CD4-positive, alpha-beta T cell treated with Interleukin-2 at 100 ng/mL for 4 hours (primary cell): Measurements from ENCODE around the gene KLHL7.
"Not testable (repeated sequence)": the region's sequence is repeated elsewhere in the genome, so short reads cannot be mapped to it uniquely, and the experiment has no call there.

Experiments used
- DNase-seq: peaks from one replicate; pipeline ENCODE4 v3.0.0-alpha.2; 2020; ENCODE audit warnings: low spot score

KLHL7 gene

GRCh38 chr7:23108995-23109394 lies 3.4 kb downstream of the KLHL7 start:
- DNase-seq = no peak

- no peak for DNase-seq
These were observed 3.9 kb downstream of the KLHL7 start for GRCh38 chr7:23109470-23109869.

GRCh38 chr7:23114896-23115295 lies 9.3 kb downstream of the KLHL7 start:
- no peak for DNase-seq

GRCh38 chr7:23115991-23116390 lies 10.4 kb downstream of the KLHL7 start:
- no peak for DNase-seq

- no peak for DNase-seq
These were observed 12.3 kb downstream of the KLHL7 start for GRCh38 chr7:23117841-23118240.

GRCh38 chr7:23120106-23120505 lies 14.5 kb downstream of the KLHL7 start:
- DNase-seq = no peak

- no peak for DNase-seq
These were observed 15.6 kb downstream of the KLHL7 start for GRCh38 chr7:23121165-23121564.

GRCh38 chr7:23123007-23123406 lies 17.4 kb downstream of the KLHL7 start:
- DNase-seq = no peak

- DNase-seq = no peak
These were observed 17.9 kb downstream of the KLHL7 start for GRCh38 chr7:23123465-23123864.

- DNase-seq = no peak
These were observed 23.5 kb downstream of the KLHL7 start for GRCh38 chr7:23129036-23129435.

- DNase-seq = not testable (repeated sequence)
These were observed 26.2 kb downstream of the KLHL7 start for GRCh38 chr7:23131799-23132198.

- DNase-seq = no peak
These were observed 28.2 kb downstream of the KLHL7 start for GRCh38 chr7:23133797-23134196.

- no peak for DNase-seq
These were observed 30.2 kb downstream of the KLHL7 start for GRCh38 chr7:23135755-23136154.

GRCh38 chr7:23136216-23136615 lies 30.6 kb downstream of the KLHL7 start:
- DNase-seq = no peak

GRCh38 chr7:23157679-23158078 lies 52.1 kb downstream of the KLHL7 start:
- DNase-seq = no peak

- DNase-seq = no peak
These were observed 53.0 kb downstream of the KLHL7 start for GRCh38 chr7:23158546-23158945.

GRCh38 chr7:23161482-23161881 lies 55.9 kb downstream of the KLHL7 start:
- no peak for DNase-seq

GRCh38 chr7:23164846-23165245 lies 59.3 kb downstream of the KLHL7 start:
- DNase-seq = no peak

- DNase-seq = no peak
These were observed 59.7 kb downstream of the KLHL7 start for GRCh38 chr7:23165316-23165715.

- DNase-seq = no peak
These were observed 62.1 kb downstream of the KLHL7 start for GRCh38 chr7:23167691-23168090.

GRCh38 chr7:23168111-23168885 lies 62.7 kb downstream of the KLHL7 start:
- no peak for DNase-seq

- DNase-seq = no peak
These were observed 70.4 kb downstream of the KLHL7 start for GRCh38 chr7:23175938-23176337.

GRCh38 chr7:23181684-23182553 lies 76.3 kb downstream of the KLHL7 start, which contains the start of gene NUP42:
NUP42 (plus strand) TSS chr7:23182048; CDS start chr7:23182086, 38 bp downstream.
- DNase-seq = peak; percentile 96
